Jurkat, Clone E6-1 (cell line): ENCODE results near the gene HCN1.
"Not testable (repeated sequence)": the region's sequence is repeated elsewhere in the genome, so short reads cannot be mapped to it uniquely, and the experiment has no call there.

Source experiments
- DNase-seq: peaks from one replicate; pipeline ENCODE4 v3.0.0-alpha.2; 2011; ENCODE audit warnings: low read depth, low spot score
- H3K4me3 ChIP-seq: 2 replicates; pipeline ENCODE4 v1.5.1; 2011; ENCODE audit warnings: mild to moderate bottlenecking, low read length, control low read depth, moderate library complexity

The HCN1 gene

GRCh38 chr5:45627076-45627656 is 69.0 kb downstream of the HCN1 start:
- no peak for DNase-seq
- H3K4me3 ChIP-seq: no peak overlapping the region

GRCh38 chr5:45623832-45624231 is 72.3 kb downstream of the HCN1 start:
- no peak for DNase-seq
- H3K4me3 ChIP-seq: no peak overlapping the region

- DNase-seq: no peak
- no peak overlapping the region for H3K4me3 ChIP-seq
Measured at GRCh38 chr5:45622365-45622764, 73.8 kb downstream of the HCN1 start.

GRCh38 chr5:45617859-45618416 is 78.2 kb downstream of the HCN1 start:
- DNase-seq: no peak

GRCh38 chr5:45609661-45610060 is 86.5 kb downstream of the HCN1 start:
- H3K4me3 ChIP-seq: no peak overlapping the region
- DNase-seq: no peak

More at GRCh38 chr5:45617859-45618416, 78.2 kb downstream of the HCN1 start:
- H3K4me3 ChIP-seq: no peak overlapping the region

GRCh38 chr5:45604092-45604491 is 92.1 kb downstream of the HCN1 start:
- no peak overlapping the region for H3K4me3 ChIP-seq
- no peak for DNase-seq

- H3K4me3 ChIP-seq: no peak overlapping the region
- no peak for DNase-seq
Measured at GRCh38 chr5:45601424-45601823, 94.8 kb downstream of the HCN1 start.

- no peak overlapping the region for H3K4me3 ChIP-seq
- no peak for DNase-seq
Measured at GRCh38 chr5:45596320-45596719, 99.9 kb downstream of the HCN1 start.

GRCh38 chr5:45586001-45586400 is 110.2 kb downstream of the HCN1 start:
- not testable (repeated sequence) for DNase-seq, H3K4me3 ChIP-seq

- no peak overlapping the region for H3K4me3 ChIP-seq
- no peak for DNase-seq
Measured at GRCh38 chr5:45578270-45578669, 117.9 kb downstream of the HCN1 start.

GRCh38 chr5:45568813-45569212 is 127.4 kb downstream of the HCN1 start:
- DNase-seq: no peak
- H3K4me3 ChIP-seq: no peak overlapping the region

- DNase-seq: no peak
- H3K4me3 ChIP-seq: no peak overlapping the region
Measured at GRCh38 chr5:45542421-45542820, 153.8 kb downstream of the HCN1 start.

- no peak overlapping the region for H3K4me3 ChIP-seq
- no peak for DNase-seq
Measured at GRCh38 chr5:45533663-45534062, 162.5 kb downstream of the HCN1 start.

GRCh38 chr5:45532826-45533624 is 163.2 kb downstream of the HCN1 start:
- no peak overlapping the region for H3K4me3 ChIP-seq
- DNase-seq: no peak

- DNase-seq: peak; percentile 9
- no peak overlapping the region for H3K4me3 ChIP-seq
Measured at GRCh38 chr5:45521067-45521466, 175.1 kb downstream of the HCN1 start.

GRCh38 chr5:45512521-45512920 is 183.7 kb downstream of the HCN1 start:
- DNase-seq: no peak
- H3K4me3 ChIP-seq: no peak overlapping the region

GRCh38 chr5:45509371-45509770 is 186.8 kb downstream of the HCN1 start:
- DNase-seq: no peak
- H3K4me3 ChIP-seq: no peak overlapping the region

GRCh38 chr5:45508135-45508534 is 188.0 kb downstream of the HCN1 start:
- no peak for DNase-seq
- no peak overlapping the region for H3K4me3 ChIP-seq

- DNase-seq: no peak
- H3K4me3 ChIP-seq: no peak overlapping the region
Measured at GRCh38 chr5:45507178-45507577, 189.0 kb downstream of the HCN1 start.

GRCh38 chr5:45499006-45499405 is 197.2 kb downstream of the HCN1 start:
- not testable (repeated sequence) for H3K4me3 ChIP-seq, DNase-seq

GRCh38 chr5:45491368-45491767 is 204.8 kb downstream of the HCN1 start:
- DNase-seq: no peak
- H3K4me3 ChIP-seq: no peak overlapping the region
